Astrocyte of the cerebellum (primary cell): ENCODE data around the gene GABRG3.
A peak's percentile ranks its signal among the peaks of the same experiment; 100 is the strongest.

Experiments used
- DNase-seq: peaks from one replicate; pipeline ENCODE4 v3.0.0-alpha.2; 2011; ENCODE audit warnings: low read depth
- H3K4me3 ChIP-seq: 2 replicates; pipeline ENCODE4 v1.5.1; 2011; ENCODE audit warnings: mild to moderate bottlenecking, low read depth, low read length, moderate library complexity
- CTCF ChIP-seq: IDR thresholded peaks from 2 replicates; pipeline ENCODE4 v1.5.1; 2012; ENCODE audit warnings: low read length, low read depth, moderate library complexity, mild to moderate bottlenecking; ENCODE audit errors: missing control alignments
- in situ Hi-C: cut with HindIII; loops from 2 replicates; pipeline ENCODE4 v1.10.0; 2017; ENCODE audit warnings: low sequenced_read_pairs

Gene GABRG3

GRCh38 chr15:26950001-26950400 is 21.0 kb upstream of the GABRG3 start:
- TF ChIP-seq CTCF, result no peak
- no peak for DNase-seq
- no peak overlapping the region for H3K4me3 ChIP-seq
- in situ Hi-C loops, result no loop called here

- TF ChIP-seq CTCF, result no peak
- in situ Hi-C loops, result no loop called here
- DNase-seq, result no peak
- no peak overlapping the region for H3K4me3 ChIP-seq
Observed at GRCh38 chr15:26954403-26954802, 16.6 kb upstream of the GABRG3 start.

GRCh38 chr15:26967719-26968269 is 3.2 kb upstream of the GABRG3 start:
- in situ Hi-C loops, result no loop called here
- TF ChIP-seq CTCF, result no peak
- H3K4me3 ChIP-seq, result peak overlapping the region; percentile 36
- peak; percentile 12 for DNase-seq

- H3K4me3 ChIP-seq, result no peak overlapping the region
- DNase-seq, result no peak
- no peak for TF ChIP-seq CTCF
- in situ Hi-C loops, result no loop called here
Observed at GRCh38 chr15:26968806-26969205, 2.2 kb upstream of the GABRG3 start.

- H3K4me3 ChIP-seq, result peak overlapping the region; percentile 16
- in situ Hi-C loops, result no loop called here
- no peak for TF ChIP-seq CTCF
- DNase-seq, result no peak
Observed at GRCh38 chr15:26971271-26972018, 464 bp downstream of the GABRG3 start.

GRCh38 chr15:26972636-26973035 is 1.7 kb downstream of the GABRG3 start:
- TF ChIP-seq CTCF, result no peak
- no peak overlapping the region for H3K4me3 ChIP-seq
- DNase-seq, result no peak
- in situ Hi-C loops, result no loop called here
